MM.1S (cell line): Measurements from ENCODE around the gene TXNDC17.
"Not testable (repeated sequence)": the region's sequence is repeated elsewhere in the genome, so short reads cannot be mapped to it uniquely, and the experiment has no call there.

Source experiments
- DNase-seq: peaks from one replicate; pipeline ENCODE4 v3.0.0-alpha.2; 2015
- H2AFZ ChIP-seq: fragments of 300-600 bp; sonication (generic); 2 replicates; pipeline ENCODE4 v1.6.0; 2016; ENCODE audit warnings: antibody characterized with exemption, low read length
- H3F3A ChIP-seq: fragments of 300-600 bp; sonication (generic); 2 replicates; pipeline ENCODE4 v1.6.1; 2016; ENCODE audit warnings: mild to moderate bottlenecking, antibody characterized with exemption, low read length, moderate library complexity, mixed read lengths; ENCODE audit not compliant: insufficient read depth
- H3K27ac ChIP-seq: fragments of 300-600 bp; sonication (generic); 2 replicates; pipeline ENCODE4 v1.5.1; 2016; ENCODE audit warnings: mild to moderate bottlenecking, low read length
- H3K27me3 ChIP-seq: fragments of 300-600 bp; sonication (generic); replicated peaks from 2 replicates; pipeline ENCODE4 v1.6.0; 2016; ENCODE audit warnings: low read length; ENCODE audit not compliant: insufficient read depth
- H3K36me3 ChIP-seq: fragments of 300-600 bp; sonication (generic); replicated peaks from 2 replicates; pipeline ENCODE4 v1.6.1; 2016; ENCODE audit warnings: mild to moderate bottlenecking, low read length, mixed read lengths; ENCODE audit not compliant: insufficient read depth
- H3K4me1 ChIP-seq: fragments of 300-600 bp; sonication (generic); 2 replicates; pipeline ENCODE4 v1.6.1; 2016; ENCODE audit warnings: low read length, mixed read lengths
- H3K4me2 ChIP-seq: fragments of 300-600 bp; sonication (generic); 2 replicates; pipeline ENCODE4 v1.6.0; 2016; ENCODE audit warnings: low read depth, low read length
- H3K4me3 ChIP-seq: fragments of 300-600 bp; sonication (generic); 2 replicates; pipeline ENCODE4 v1.5.1; 2016; ENCODE audit warnings: low read length, mixed read lengths
- H3K79me2 ChIP-seq: fragments of 300-600 bp; sonication (generic); 2 replicates; pipeline ENCODE4 v1.6.1; 2016; ENCODE audit warnings: mixed run types, low read length, mixed read lengths
- H3K9ac ChIP-seq: fragments of 300-600 bp; sonication (generic); 2 replicates; pipeline ENCODE4 v1.6.1; 2016; ENCODE audit warnings: low read length, mixed read lengths
- H3K9me2 ChIP-seq: fragments of 300-600 bp; sonication (generic); replicated peaks from 2 replicates; pipeline ENCODE4 v1.6.1; 2016; ENCODE audit warnings: mild to moderate bottlenecking, low read length, mixed read lengths; ENCODE audit not compliant: insufficient read depth
- H3K9me3 ChIP-seq: fragments of 300-600 bp; sonication (generic); replicated peaks from 2 replicates; pipeline ENCODE4 v1.6.1; 2016; ENCODE audit warnings: mild to moderate bottlenecking, low read length, mixed read lengths; ENCODE audit not compliant: insufficient read depth
- H4K20me1 ChIP-seq: fragments of 300-600 bp; sonication (generic); 2 replicates; pipeline ENCODE4 v1.6.1; 2016; ENCODE audit warnings: mild to moderate bottlenecking, low read length, moderate library complexity, mixed read lengths; ENCODE audit not compliant: insufficient read depth
- CTCF ChIP-seq: fragments of 300-600 bp; sonication (generic); IDR thresholded peaks from 2 replicates; pipeline ENCODE4 v1.5.1; 2016; ENCODE audit warnings: antibody characterized with exemption, low read length, mixed read lengths
- EZH2 ChIP-seq: fragments of 300-600 bp; sonication (generic); optimal IDR thresholded peaks from 2 replicates; pipeline ENCODE3; 2017; ENCODE audit warnings: low read depth, mild to moderate bottlenecking, antibody characterized with exemption, low read length, mixed read lengths
- EZH2phosphoT487 ChIP-seq: fragments of 300-600 bp; sonication (generic); IDR thresholded peaks from 2 replicates; pipeline ENCODE4 v1.6.1; 2018; ENCODE audit warnings: antibody characterized with exemption, low read length

TXNDC17 gene

DNA sequence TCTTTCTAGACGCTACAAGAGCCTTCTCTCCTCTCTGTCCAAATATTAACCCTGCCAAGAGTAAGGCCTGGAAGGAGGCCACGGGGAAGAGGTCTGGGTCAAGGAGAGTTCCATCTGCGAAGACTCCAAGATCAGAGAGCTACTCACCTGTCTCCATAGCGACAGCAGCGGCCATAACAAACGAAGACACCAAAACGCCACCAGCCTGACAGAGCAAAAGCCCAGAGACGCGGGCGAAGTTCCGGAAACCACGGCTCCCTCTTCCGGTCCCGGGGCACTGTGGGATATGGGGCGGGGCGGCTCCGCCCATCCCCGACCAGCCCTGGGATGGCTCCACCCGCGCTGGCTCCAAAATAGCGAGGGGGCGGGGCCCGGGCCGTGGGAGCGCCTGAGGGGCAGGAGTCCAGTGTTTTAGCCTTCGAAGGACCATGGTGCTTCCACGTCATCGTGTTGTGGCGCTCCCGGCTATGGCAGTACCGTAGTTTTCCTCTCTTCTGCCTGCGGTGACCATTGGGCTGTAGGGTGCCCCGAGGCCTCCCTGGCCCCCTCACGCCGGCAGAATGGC is 10.6 kb downstream of the TXNDC17 start, which contains the start of the genes C17orf100 and MED31:
Gene C17orf100 (plus strand): TSS at position 409 of the 565 bp plus-strand sequence. CDS start 152 bp downstream, at position 561.
Gene MED31 (minus strand): TSS at position 252 of the 565 bp plus-strand sequence. CDS start 77 bp downstream, at position 175.
- peak within 1 kb of the TSS; percentile 94 for H3K9ac ChIP-seq
- DNase-seq: peak; percentile 94
- peaks cover 43% of the 10 kb centered on the region for H3K79me2 ChIP-seq
- H3K4me2 ChIP-seq: peak within 1 kb of the TSS; percentile 97
- H3F3A ChIP-seq: peaks cover 7% of the 10 kb centered on the region
- no peak for TF ChIP-seq CTCF
- TF ChIP-seq EZH2phosphoT487: no peak
- no peak for TF ChIP-seq EZH2
- H3K9me3 ChIP-seq: no peaks in the 10 kb centered on the region
- peak within 1 kb of the TSS; percentile 86 for H2AFZ ChIP-seq
- peaks cover 5% of the 10 kb centered on the region for H3K27me3 ChIP-seq
- H3K27ac ChIP-seq: peak within 1 kb of the TSS; percentile 92
- peaks cover 13% of the 10 kb centered on the region for H3K4me1 ChIP-seq
- H4K20me1 ChIP-seq: 0 out of 2 replicates have a peak, but pooled peaks cover 5% of the 10 kb centered on the region
- peak within 1 kb of the TSS; percentile 83 for H3K4me3 ChIP-seq
- no peaks in the 10 kb centered on the region for H3K36me3 ChIP-seq
- no peaks in the 10 kb centered on the region for H3K9me2 ChIP-seq

GRCh38 chr17:6651919-6652452 is 11.1 kb downstream of the TXNDC17 start:
- peak overlapping the region; percentile 94; the same call in 1 of the 2 replicates for H3K9ac ChIP-seq
- 0 out of 2 replicates have a peak, but pooled peaks cover 5% of the 10 kb centered on the region for H4K20me1 ChIP-seq
- no peaks in the 10 kb centered on the region for H3K36me3 ChIP-seq
- peak overlapping the region; percentile 11; the same call in 1 of the 2 replicates for H3K27ac ChIP-seq
- peaks cover 13% of the 10 kb centered on the region for H3K4me1 ChIP-seq
- peak overlapping the region; percentile 83 for H3K4me3 ChIP-seq
- no peaks in the 10 kb centered on the region for H3K9me3 ChIP-seq
- peaks cover 5% of the 10 kb centered on the region for H3K27me3 ChIP-seq
- H3K4me2 ChIP-seq: peak overlapping the region; percentile 97
- H3K79me2 ChIP-seq: peaks cover 38% of the 10 kb centered on the region
- no peaks in the 10 kb centered on the region for H3K9me2 ChIP-seq
- peaks cover 7% of the 10 kb centered on the region for H3F3A ChIP-seq
- no peak for DNase-seq
- TF ChIP-seq EZH2phosphoT487 (no peak), EZH2 (no peak)
- H2AFZ ChIP-seq: peak overlapping the region; percentile 86

GRCh38 chr17:6654841-6655731 is 14.2 kb downstream of the TXNDC17 start:
- Histone ChIP-seq H2AFZ (no peak overlapping the region), H3K9ac (no peak overlapping the region), H3K9me2 (no peaks in the 10 kb centered on the region), H3K9me3 (no peaks in the 10 kb centered on the region), H3K27me3 (peaks cover 5% of the 10 kb centered on the region), H3K36me3 (no peaks in the 10 kb centered on the region), H3K4me2 (no peak overlapping the region), H3F3A (peaks cover 7% of the 10 kb centered on the region), H3K4me1 (peaks cover 12% of the 10 kb centered on the region), H4K20me1 (0 out of 2 replicates have a peak, but pooled peaks cover 5% of the 10 kb centered on the region), H3K79me2 (peaks cover 7% of the 10 kb centered on the region), H3K27ac (no peak overlapping the region), H3K4me3 (no peak overlapping the region)
- no peak for TF ChIP-seq EZH2
- no peak for TF ChIP-seq EZH2phosphoT487
- TF ChIP-seq CTCF: no peak
- DNase-seq: no peak

DNA sequence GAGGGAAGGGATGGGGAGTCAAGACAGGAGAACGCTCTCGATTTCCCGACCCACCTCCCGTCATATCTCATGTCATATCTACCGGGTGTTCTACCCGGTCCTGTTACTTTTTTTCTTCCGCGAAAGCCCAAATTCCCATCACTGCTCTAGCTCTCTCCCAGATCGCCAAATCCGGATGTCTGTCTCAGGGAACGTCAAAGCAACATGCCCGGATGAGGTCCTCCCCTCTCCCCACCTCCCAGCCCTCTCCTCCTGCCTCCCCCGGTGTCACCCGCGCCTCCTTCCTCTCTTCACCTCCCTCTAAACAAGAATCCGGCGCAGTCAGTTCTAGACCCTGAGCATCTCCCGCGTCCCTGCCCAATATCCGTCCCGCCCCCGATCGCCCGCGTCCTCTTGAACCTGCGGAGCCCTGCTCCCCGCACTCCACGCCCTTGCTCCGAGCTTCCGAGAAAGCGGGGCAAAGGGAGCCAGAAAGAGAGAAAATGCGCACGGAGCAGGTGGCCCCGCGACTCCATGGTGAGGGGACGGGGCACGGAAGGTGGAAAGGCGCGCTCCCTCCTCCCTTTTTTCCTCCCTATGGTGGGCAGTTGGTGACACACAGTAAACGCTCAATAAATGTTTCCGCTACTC is 15.0 kb downstream of the TXNDC17 start:
- H3K9ac ChIP-seq, H3K4me1 ChIP-seq, H3K9me3 ChIP-seq, H3K27me3 ChIP-seq, DNase-seq, H3K36me3 ChIP-seq, H4K20me1 ChIP-seq, H3K27ac ChIP-seq, H3K4me2 ChIP-seq, H3K4me3 ChIP-seq, H3K9me2 ChIP-seq, H3K79me2 ChIP-seq, H3F3A ChIP-seq, H2AFZ ChIP-seq: not testable (repeated sequence)

- H3F3A ChIP-seq, H3K27ac ChIP-seq, H4K20me1 ChIP-seq, H3K9me3 ChIP-seq, H3K36me3 ChIP-seq, H3K27me3 ChIP-seq, H3K79me2 ChIP-seq, H3K4me1 ChIP-seq, H3K9me2 ChIP-seq: not testable (repeated sequence)
- peak; percentile 80 for DNase-seq
- Histone ChIP-seq H3K4me3 (peak overlapping the region; percentile 53), H2AFZ (peak overlapping the region; percentile 63), H3K4me2 (peak overlapping the region; percentile 63), H3K9ac (peak overlapping the region; percentile 48; the same call in 1 of the 2 replicates)
Measured at GRCh38 chr17:6656797-6657632, 16.2 kb downstream of the TXNDC17 start.
